Transverse colon (tissue), 4 donors: ENCODE measurements around the gene ASGR1. TPM values are rescaled to one million over a fixed set of nuclear protein-coding genes. Genes with fewer than 3 reads are reported as not detected.
A peak's percentile ranks its signal among the peaks of the same experiment; 100 is the strongest.

ENCODE experiments used
- DNase-seq: peaks from one replicate; pipeline ENCODE4 v3.0.0-alpha.2; 2019
- H3K27ac ChIP-seq, 4 donors: fragments of 200-600 bp; sonication (generic); 2 replicates each; pipeline ENCODE4 v1.5.1; 2016 to 2018; ENCODE audit warnings: inconsistent platforms in 4 of 4
- H3K27me3 ChIP-seq: fragments of 200-600 bp; sonication (generic); 2 replicates; pipeline ENCODE4 v1.5.1; 2017; ENCODE audit warnings: inconsistent platforms
- H3K36me3 ChIP-seq, 4 donors: fragments of 200-600 bp; sonication (generic); 2 replicates each; pipeline ENCODE4 v1.5.1; 2017 to 2019; ENCODE audit warnings: inconsistent platforms in 4 of 4
- H3K4me1 ChIP-seq, 4 donors: fragments of 200-600 bp; sonication (generic); 2 replicates each; pipeline ENCODE4 v1.5.1; 2017 to 2020; ENCODE audit warnings: inconsistent platforms in 4 of 4
- H3K4me3 ChIP-seq, 4 donors: fragments of 200-600 bp; sonication (generic); 1 replicate in 1 of 4; 2 replicates in 3 of 4; pipeline versions ENCODE4 v1.5.1 to v1.6.1; 2017 to 2019; ENCODE audit warnings: inconsistent platforms in 4 of 4
- H3K9me3 ChIP-seq, 2 donors: fragments of 200-600 bp; sonication (generic); 2 replicates each; pipeline ENCODE4 v1.5.1; 2017 to 2019; ENCODE audit warnings: inconsistent platforms in 2 of 2
- EP300 ChIP-seq: sonication (generic); formaldehyde crosslinking; IDR thresholded peaks from one replicate; pipeline ENCODE4 v1.6.1; 2017; ENCODE audit warnings: antibody characterized with exemption, low read depth
- POLR2A ChIP-seq: fragments of 450-650 bp; IDR thresholded peaks from one replicate; pipeline ENCODE4 v1.6.1; 2016; ENCODE audit warnings: antibody characterized with exemption, mild to moderate bottlenecking, moderate library complexity
- POLR2AphosphoS5 ChIP-seq, 3 donors: sonication (generic); formaldehyde crosslinking; IDR thresholded peaks; one replicate each; pipeline ENCODE4 v1.6.1; 2016; ENCODE audit warnings: antibody characterized with exemption in 3 of 3
- WGBS, 2 donors: methylation state at CpG; one replicate each; pipeline ENCODE4 v1.1.5; 2018; ENCODE audit warnings: low coverage in 1 of 2; 5-methylcytosine and 5-hydroxymethylcytosine counted together
- in situ Hi-C, 4 donors: fragments of 200-750 bp; cut with MboI; loops; one replicate each; pipeline versions ENCODE4 v1.15.0 to v1.15.1; 2017; ENCODE audit warnings: low sequenced_read_pairs in 3 of 4, low pct_ligation_motif_present in 1 of 4, low pct_unique_long_range_greater_than_20kb in 1 of 4
- intact Hi-C: fragments of 100-400 bp; cut with DNase I; formaldehyde crosslinking; loops from one replicate; pipeline ENCODE4 v1.15.1; 2023; ENCODE audit warnings: low total_unique reads
- total RNA-seq, 4 donors: library from RNA; depleted of rRNA; stranded (reverse); fragments of >200 nt; gene quantifications; one replicate each; pipeline ENCODE4 v1.1.0, GENCODE V29; 2016
- TF ChIP-seq, protein P1 (sequence below), 5 experiments: fragments of 200-600 bp in 3 of 5; fragments of 450-650 bp in 2 of 5; sonication (generic) in 3 of 5; IDR thresholded peaks; 1 replicate in 2 of 5; 2 replicates in 3 of 5; pipeline ENCODE4 v1.5.1; 2016 to 2017; ENCODE audit warnings: antibody characterized with exemption in 5 of 5, inconsistent platforms in 3 of 5, mild to moderate bottlenecking in 2 of 5, moderate library complexity in 1 of 5

ASGR1 gene
- total RNA-seq, 4 donors from 2014 or later = 0.48 to 0.82 TPM; not detected in 2

DNA sequence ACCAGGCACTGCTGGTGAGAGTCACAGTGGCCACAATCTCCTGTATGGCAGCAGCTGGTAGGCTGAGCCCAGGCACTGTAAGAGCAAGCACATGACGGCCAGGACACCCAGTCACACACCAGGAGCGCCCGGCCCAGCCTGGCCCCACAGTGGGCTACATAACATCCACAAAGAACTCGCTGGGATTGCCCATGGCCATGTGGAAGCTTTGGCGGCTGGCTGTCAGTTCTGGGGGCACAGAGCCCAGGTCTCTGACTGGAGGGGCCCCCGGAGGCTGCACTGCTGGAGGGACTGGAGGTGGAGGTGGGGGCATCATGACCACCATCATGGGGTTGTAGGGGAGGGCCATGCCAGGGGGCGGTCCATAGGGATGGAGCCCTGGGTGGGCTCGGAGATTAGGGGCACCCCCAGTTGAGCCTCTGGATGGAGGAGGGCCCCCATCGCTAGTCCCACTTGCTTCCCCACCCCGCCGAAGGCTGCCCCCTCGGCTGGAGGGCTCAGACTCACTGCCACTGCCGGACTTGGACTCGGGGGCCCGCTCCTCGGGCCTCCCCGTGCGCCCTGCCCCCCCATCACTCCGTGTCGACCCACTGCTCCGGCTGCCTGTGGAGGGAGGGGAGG is 46.7 kb upstream of the ASGR1 start:
- DNase-seq = no peak
- in situ Hi-C loops (loop anchor here in 1 of 4 donors (25.0 kb wide), 1 partner anchor 911 kb away; no protein-coding TSS in a partner anchor), intact Hi-C loops (no loop called here)
- TF ChIP-seq, protein P1, sequence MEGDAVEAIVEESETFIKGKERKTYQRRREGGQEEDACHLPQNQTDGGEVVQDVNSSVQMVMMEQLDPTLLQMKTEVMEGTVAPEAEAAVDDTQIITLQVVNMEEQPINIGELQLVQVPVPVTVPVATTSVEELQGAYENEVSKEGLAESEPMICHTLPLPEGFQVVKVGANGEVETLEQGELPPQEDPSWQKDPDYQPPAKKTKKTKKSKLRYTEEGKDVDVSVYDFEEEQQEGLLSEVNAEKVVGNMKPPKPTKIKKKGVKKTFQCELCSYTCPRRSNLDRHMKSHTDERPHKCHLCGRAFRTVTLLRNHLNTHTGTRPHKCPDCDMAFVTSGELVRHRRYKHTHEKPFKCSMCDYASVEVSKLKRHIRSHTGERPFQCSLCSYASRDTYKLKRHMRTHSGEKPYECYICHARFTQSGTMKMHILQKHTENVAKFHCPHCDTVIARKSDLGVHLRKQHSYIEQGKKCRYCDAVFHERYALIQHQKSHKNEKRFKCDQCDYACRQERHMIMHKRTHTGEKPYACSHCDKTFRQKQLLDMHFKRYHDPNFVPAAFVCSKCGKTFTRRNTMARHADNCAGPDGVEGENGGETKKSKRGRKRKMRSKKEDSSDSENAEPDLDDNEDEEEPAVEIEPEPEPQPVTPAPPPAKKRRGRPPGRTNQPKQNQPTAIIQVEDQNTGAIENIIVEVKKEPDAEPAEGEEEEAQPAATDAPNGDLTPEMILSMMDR (IDR thresholded peaks at IDR 0.05) = no peak
- TF ChIP-seq POLR2A (no peak), EP300 (no peak), POLR2AphosphoS5 (IDR thresholded peaks at IDR 0.05) (no peak)
- Histone ChIP-seq H3K27me3 (no peaks in the 10 kb centered on the region), H3K4me1 (peaks cover 7 to 10% (median 8%) of the 10 kb centered on the region in 4 donors), H3K9me3 (no peaks in the 10 kb centered on the region), H3K27ac (peak overlapping the region in 1 of 4 donors; percentile 11), H3K36me3 (peaks cover 0 to 38% (median 13%) of the 10 kb centered on the region in 4 donors), H3K4me3 (no peak overlapping the region)
- 73 to 83% methylated on average over 3 to 18 of the region's 21 CpGs for WGBS, 2 donors

DNA sequence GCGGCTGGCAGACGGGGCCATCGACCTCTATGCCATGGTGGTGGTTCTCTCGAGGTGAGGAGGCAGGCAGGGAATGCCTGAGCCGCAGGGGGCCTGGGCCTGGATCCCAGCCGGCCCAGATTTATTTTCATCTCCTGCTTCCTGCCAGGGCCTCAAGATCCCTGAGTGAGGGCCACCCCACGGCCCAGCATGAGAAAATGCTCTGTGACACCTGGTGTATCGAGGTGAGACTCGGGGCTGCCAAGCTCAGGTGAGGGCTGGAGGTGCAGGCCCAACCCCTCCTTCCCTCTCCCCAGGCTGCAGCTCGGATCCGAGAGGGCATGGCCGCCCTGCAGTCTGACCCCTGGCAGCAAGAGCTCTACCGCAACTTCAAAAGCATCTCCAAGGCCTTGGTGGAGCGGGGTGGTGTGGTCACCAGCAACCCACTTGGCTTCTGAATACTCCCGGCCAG is 45.5 kb upstream of the ASGR1 start:
- TF ChIP-seq EP300 (no peak), POLR2A (no peak), POLR2AphosphoS5 (IDR thresholded peaks at IDR 0.05) (no peak)
- TF ChIP-seq, protein P1 (IDR thresholded peaks at IDR 0.05) = no peak
- DNase-seq = no peak
- peak overlapping the region in 1 of 4 donors; percentile 11 for H3K27ac ChIP-seq
- H3K9me3 ChIP-seq = no peaks in the 10 kb centered on the region
- in situ Hi-C loops (loop anchor here in 1 of 4 donors (25.0 kb wide), 1 partner anchor 913 kb away; no protein-coding TSS in a partner anchor), intact Hi-C loops (no loop called here)
- H3K36me3 ChIP-seq = peaks cover 0 to 38% (median 10%) of the 10 kb centered on the region in 4 donors
- peaks cover 9 to 17% (median 15%) of the 10 kb centered on the region in 4 donors for H3K4me1 ChIP-seq
- WGBS, 2 donors = 79% methylated on average over 15 of the region's 15 CpGs; no CpG with 5 or more reads in 1 of the 2 donors
- H3K4me3 ChIP-seq = no peak overlapping the region
- no peaks in the 10 kb centered on the region for H3K27me3 ChIP-seq

DNA sequence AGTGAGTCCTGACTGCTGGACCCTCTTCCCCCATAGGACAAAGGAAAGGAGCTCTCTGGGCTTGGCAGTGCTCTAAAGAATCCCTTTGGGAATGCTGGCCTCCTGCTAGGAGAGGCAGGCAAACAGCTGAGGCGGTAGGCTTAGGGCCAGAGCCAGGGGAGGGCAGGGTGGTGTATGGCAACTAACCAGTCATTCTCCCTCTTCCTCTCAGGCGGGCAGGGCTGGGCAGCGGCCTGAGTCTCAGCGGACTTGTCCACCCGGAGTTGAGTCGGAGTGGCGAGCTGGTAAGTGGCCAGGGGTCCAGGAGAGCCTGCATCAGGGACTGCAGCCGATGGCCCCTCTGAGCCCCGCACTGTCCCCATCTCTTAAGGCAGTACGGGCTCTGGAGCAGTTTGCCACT is 44.9 kb upstream of the ASGR1 start:
- Histone ChIP-seq H3K36me3 (peaks cover 0 to 33% (median 7%) of the 10 kb centered on the region in 4 donors), H3K4me1 (peaks cover 12 to 21% (median 20%) of the 10 kb centered on the region in 4 donors), H3K27ac (no peak overlapping the region), H3K9me3 (no peaks in the 10 kb centered on the region), H3K4me3 (no peak overlapping the region), H3K27me3 (no peaks in the 10 kb centered on the region)
- in situ Hi-C loops = no loop called here
- no peak for DNase-seq
- WGBS, 2 donors = 90% methylated on average over 10 of the region's 10 CpGs; no CpG with 5 or more reads in 1 of the 2 donors
- intact Hi-C loops = no loop called here
- TF ChIP-seq POLR2A = no peak
- TF ChIP-seq POLR2AphosphoS5 (IDR thresholded peaks at IDR 0.05) = peak in 1 of 3 donors; percentile 6
- TF ChIP-seq, protein P1 (IDR thresholded peaks at IDR 0.05) = no peak

DNA sequence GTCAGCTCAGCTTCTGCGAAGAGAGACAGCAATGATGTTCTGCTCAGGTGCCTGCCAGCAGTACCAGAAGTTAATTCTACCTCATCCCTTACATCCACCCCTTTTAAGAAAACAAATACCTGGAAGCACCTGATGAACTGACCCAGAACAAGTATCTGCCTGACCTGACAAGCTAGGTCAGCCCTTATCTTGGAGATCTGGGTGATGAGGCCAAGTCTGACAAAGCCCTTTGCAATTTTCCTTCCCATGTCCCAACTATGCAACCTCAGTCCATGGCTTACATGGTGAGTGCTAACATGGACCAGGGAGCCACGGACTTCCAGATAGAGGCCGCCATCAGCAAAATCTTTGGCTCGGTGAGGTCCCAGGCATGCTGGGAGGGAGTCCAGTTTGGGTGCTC is 44.2 kb upstream of the ASGR1 start:
- no peak for DNase-seq
- Histone ChIP-seq H3K27ac (no peak overlapping the region), H3K9me3 (no peaks in the 10 kb centered on the region), H3K4me1 (peaks cover 15 to 29% (median 26%) of the 10 kb centered on the region in 4 donors), H3K36me3 (peaks cover 0 to 25% (median 4%) of the 10 kb centered on the region in 4 donors), H3K27me3 (no peaks in the 10 kb centered on the region), H3K4me3 (no peak overlapping the region)
- WGBS, 2 donors = 96% methylated on average over 4 of the region's 4 CpGs; no CpG with 5 or more reads in 1 of the 2 donors
- in situ Hi-C loops = no loop called here
- intact Hi-C loops = no loop called here
- TF ChIP-seq POLR2A = no peak
- no peak for TF ChIP-seq POLR2AphosphoS5 (IDR thresholded peaks at IDR 0.05)
- TF ChIP-seq, protein P1 (IDR thresholded peaks at IDR 0.05) = no peak
- TF ChIP-seq EP300 = no peak
